Natural killer cell (primary cell): ENCODE data around the gene GAB2. TPM values are rescaled to one million over a fixed set of nuclear protein-coding genes. Genes with fewer than 3 reads are reported as not detected.

ENCODE experiments used
- ATAC-seq, 3 donors: fragments of 150-1000 bp in 2 of 3; fragments of 200-7000 bp in 1 of 3; cut with Tn5 transposase; 1 replicate in 1 of 3; 2 replicates in 2 of 3; pipeline ENCODE4 v1.10.0; 2021; ENCODE audit warnings: mild to moderate bottlenecking in 2 of 3, moderate library complexity in 2 of 3
- DNase-seq, 2 donors: peaks; one replicate each; pipeline versions ENCODE4 v3.0.0 to v3.0.0-alpha.2; 2013 to 2021; ENCODE audit warnings: mixed read lengths in 1 of 2
- H3K27ac ChIP-seq: one replicate; pipeline ENCODE4 v1.5.1; 2013; ENCODE audit warnings: mild to moderate bottlenecking, low read length
- H3K27me3 ChIP-seq: one replicate; pipeline ENCODE4 v1.6.1; 2013; ENCODE audit warnings: low read length; ENCODE audit not compliant: control insufficient read depth, insufficient read depth
- H3K36me3 ChIP-seq: one replicate; pipeline ENCODE4 v1.6.1; 2013; ENCODE audit warnings: low read length; ENCODE audit not compliant: control insufficient read depth, insufficient read depth
- H3K4me1 ChIP-seq: one replicate; pipeline ENCODE4 v1.6.1; 2013; ENCODE audit warnings: low read length; ENCODE audit not compliant: control insufficient read depth, insufficient read depth
- H3K4me3 ChIP-seq: one replicate; pipeline ENCODE4 v1.5.1; 2013; ENCODE audit warnings: low read length
- H3K9me3 ChIP-seq: one replicate; pipeline ENCODE4 v1.6.1; 2013; ENCODE audit warnings: low read length; ENCODE audit not compliant: control insufficient read depth, insufficient read depth
- H3K27ac Mint-ChIP-seq, 2 donors: one replicate each; pipeline ENCODE4 v1.8.0; 2022; ENCODE audit warnings: mild to moderate bottlenecking in 2 of 2, mixed read lengths in 2 of 2, moderate library complexity in 1 of 2
- H3K27me3 Mint-ChIP-seq, 2 donors: one replicate each; pipeline ENCODE4 v1.8.0; 2022; ENCODE audit warnings: low read depth in 2 of 2, mixed read lengths in 2 of 2
- H3K36me3 Mint-ChIP-seq: one replicate; pipeline ENCODE4 v1.8.0; 2022; ENCODE audit warnings: mixed read lengths
- H3K4me1 Mint-ChIP-seq, 2 donors: one replicate each; pipeline ENCODE4 v1.8.0; 2022; ENCODE audit warnings: mixed read lengths in 2 of 2
- H3K4me3 Mint-ChIP-seq: one replicate; pipeline ENCODE4 v1.8.0; 2022; ENCODE audit warnings: mild to moderate bottlenecking, moderate library complexity, mixed read lengths
- H3K9me3 Mint-ChIP-seq, 2 donors: one replicate each; pipeline ENCODE4 v1.8.0; 2022; ENCODE audit warnings: mixed read lengths in 2 of 2
- CTCF ChIP-seq: fragments of 200-600 bp; IDR thresholded peaks from one replicate; pipeline ENCODE4 v1.8.0; 2022; ENCODE audit warnings: antibody characterized with exemption
- WGBS: methylation state at CpG from one replicate; pipeline ENCODE4 v1.1.7; 2013; ENCODE audit warnings: missing lambda C conversion rate; ENCODE audit not compliant: insufficient coverage; 5-methylcytosine and 5-hydroxymethylcytosine counted together
- intact Hi-C: fragments of 100-400 bp; cut with micrococcal nuclease; formaldehyde crosslinking; loops from one replicate; pipeline ENCODE4 v1.14.2; 2022
- total RNA-seq, 4 donors: library from RNA; stranded (reverse); fragments of 120-200 nt in 1 of 4; gene quantifications; one replicate each; pipeline versions ENCODE4 v1.2.3 to v1.2.4, GENCODE V29; 2013 to 2022

GAB2 gene
- total RNA-seq, 3 donors from 2014 or later (not counting 1 experiment from before 2014, with no cell fraction given), result 4.3 to 58.4 (median 8.1) TPM

- TF ChIP-seq CTCF, result no peak
- DNase-seq, result no peak
- H3K36me3 Mint-ChIP-seq, result no peaks in the 10 kb centered on the region
These were observed 146.6 kb downstream of the GAB2 start for GRCh38 chr11:78270971-78271370.

GRCh38 chr11:78269806-78270205 is 147.8 kb downstream of the GAB2 start:
- peaks cover 11% of the 10 kb centered on the region for H3K9me3 ChIP-seq
- peaks cover 0 to 7% of the 10 kb centered on the region in 2 donors for H3K9me3 Mint-ChIP-seq
- intact Hi-C loops, result no loop called here
- H3K4me3 ChIP-seq, result no peak overlapping the region
- H3K4me1 ChIP-seq, result no peaks in the 10 kb centered on the region
- H3K36me3 ChIP-seq, result no peaks in the 10 kb centered on the region
- WGBS, result 94% methylated on average over 7 of the region's 7 CpGs
- no peak for TF ChIP-seq CTCF
- no peaks in the 10 kb centered on the region for H3K27me3 ChIP-seq
- no peak overlapping the region for H3K27ac ChIP-seq
- H3K4me1 Mint-ChIP-seq, result no peaks in the 10 kb centered on the region
- no peak overlapping the region for H3K27ac Mint-ChIP-seq
- no peaks in the 10 kb centered on the region for H3K27me3 Mint-ChIP-seq
- no peak overlapping the region for H3K4me3 Mint-ChIP-seq
- no peaks in the 10 kb centered on the region for H3K36me3 Mint-ChIP-seq
- DNase-seq (no peak), ATAC-seq (no peak)

More at GRCh38 chr11:78270971-78271370, 146.6 kb downstream of the GAB2 start:
- H3K36me3 ChIP-seq, result no peaks in the 10 kb centered on the region
- H3K4me1 Mint-ChIP-seq, result no peaks in the 10 kb centered on the region
- H3K9me3 Mint-ChIP-seq, result peaks cover 0 to 7% of the 10 kb centered on the region in 2 donors
- no peak overlapping the region for H3K27ac ChIP-seq
- ATAC-seq, result no peak
- H3K4me3 Mint-ChIP-seq, result no peak overlapping the region
- H3K4me1 ChIP-seq, result no peaks in the 10 kb centered on the region
- no peak overlapping the region for H3K4me3 ChIP-seq
- WGBS, result 91% methylated on average over 2 of the region's 2 CpGs
- H3K9me3 ChIP-seq, result peaks cover 11% of the 10 kb centered on the region
- H3K27me3 ChIP-seq, result no peaks in the 10 kb centered on the region
- H3K27me3 Mint-ChIP-seq, result no peaks in the 10 kb centered on the region
- intact Hi-C loops, result no loop called here
- no peak overlapping the region for H3K27ac Mint-ChIP-seq

GRCh38 chr11:78268591-78269410 is 148.8 kb downstream of the GAB2 start:
- no peaks in the 10 kb centered on the region for H3K27me3 Mint-ChIP-seq
- no peak overlapping the region for H3K27ac Mint-ChIP-seq
- ATAC-seq, result no peak
- intact Hi-C loops, result no loop called here
- H3K4me3 Mint-ChIP-seq, result no peak overlapping the region
- H3K36me3 Mint-ChIP-seq, result no peaks in the 10 kb centered on the region
- TF ChIP-seq CTCF, result no peak
- DNase-seq, result no peak
- H3K4me1 ChIP-seq, result no peaks in the 10 kb centered on the region
- H3K27me3 ChIP-seq, result no peaks in the 10 kb centered on the region
- peaks cover 0 to 7% of the 10 kb centered on the region in 2 donors for H3K9me3 Mint-ChIP-seq
- no peaks in the 10 kb centered on the region for H3K4me1 Mint-ChIP-seq
- no peak overlapping the region for H3K27ac ChIP-seq
- no peak overlapping the region for H3K4me3 ChIP-seq
- no peaks in the 10 kb centered on the region for H3K36me3 ChIP-seq
- 91% methylated on average over 6 of the region's 7 CpGs for WGBS
- peaks cover 11% of the 10 kb centered on the region for H3K9me3 ChIP-seq
